Choroid plexus epithelial cell (primary cell): Measurements from ENCODE around the gene RPS6KA2.

Source experiments
- DNase-seq: peaks from one replicate; pipeline ENCODE4 v3.0.0-alpha.2; 2010; ENCODE audit warnings: low read depth
- H3K4me3 ChIP-seq: 2 replicates; pipeline ENCODE4 v1.5.1; 2011; ENCODE audit warnings: low read depth, mild to moderate bottlenecking, control low read depth, low read length, moderate library complexity
- TF ChIP-seq, protein P1 (sequence below): conservative IDR thresholded peaks from 2 replicates; pipeline ENCODE4 v1.5.1; 2011; ENCODE audit warnings: low read depth, mild to moderate bottlenecking, control low read depth, inconsistent platforms, low read length, moderate library complexity

RPS6KA2 gene

DNA sequence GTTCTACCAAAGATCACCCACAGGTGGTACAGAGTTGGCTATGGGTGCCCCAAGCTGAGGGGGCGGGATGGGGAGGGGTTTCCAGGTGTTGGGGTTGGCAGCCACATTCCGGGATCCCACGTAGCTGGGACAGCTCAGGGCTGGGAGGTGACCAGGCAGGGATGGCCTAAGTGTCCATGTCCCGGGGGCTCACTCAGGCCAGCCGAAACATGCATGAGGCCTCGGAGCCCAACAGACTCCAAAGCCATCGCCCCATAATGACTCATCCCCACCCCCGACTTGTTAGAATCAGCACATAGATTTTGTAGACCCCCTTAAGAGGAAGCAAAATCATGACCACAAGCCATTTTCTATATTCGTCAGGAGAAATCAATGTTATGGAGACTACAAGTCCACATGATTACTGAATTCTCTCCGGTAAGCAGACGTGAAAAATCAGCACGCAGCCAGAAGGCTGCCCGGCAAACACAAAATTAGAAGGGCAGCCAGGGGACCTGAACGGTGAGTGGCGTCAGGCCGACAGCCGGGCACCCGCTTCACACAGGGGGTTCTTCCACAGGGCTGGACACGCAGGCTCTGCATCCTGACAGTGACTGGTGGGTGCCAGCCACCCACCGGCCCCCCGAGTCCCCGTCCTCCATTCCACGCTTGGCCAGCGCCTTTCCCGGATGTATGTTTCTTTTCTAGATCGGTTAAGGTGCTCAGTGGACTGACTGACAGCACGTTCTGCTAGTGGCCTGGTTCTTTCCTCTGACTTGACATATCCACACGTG is 121.7 kb downstream of the RPS6KA2 start:
- H3K4me3 ChIP-seq = no peak overlapping the region
- DNase-seq = no peak
- TF ChIP-seq, protein P1, sequence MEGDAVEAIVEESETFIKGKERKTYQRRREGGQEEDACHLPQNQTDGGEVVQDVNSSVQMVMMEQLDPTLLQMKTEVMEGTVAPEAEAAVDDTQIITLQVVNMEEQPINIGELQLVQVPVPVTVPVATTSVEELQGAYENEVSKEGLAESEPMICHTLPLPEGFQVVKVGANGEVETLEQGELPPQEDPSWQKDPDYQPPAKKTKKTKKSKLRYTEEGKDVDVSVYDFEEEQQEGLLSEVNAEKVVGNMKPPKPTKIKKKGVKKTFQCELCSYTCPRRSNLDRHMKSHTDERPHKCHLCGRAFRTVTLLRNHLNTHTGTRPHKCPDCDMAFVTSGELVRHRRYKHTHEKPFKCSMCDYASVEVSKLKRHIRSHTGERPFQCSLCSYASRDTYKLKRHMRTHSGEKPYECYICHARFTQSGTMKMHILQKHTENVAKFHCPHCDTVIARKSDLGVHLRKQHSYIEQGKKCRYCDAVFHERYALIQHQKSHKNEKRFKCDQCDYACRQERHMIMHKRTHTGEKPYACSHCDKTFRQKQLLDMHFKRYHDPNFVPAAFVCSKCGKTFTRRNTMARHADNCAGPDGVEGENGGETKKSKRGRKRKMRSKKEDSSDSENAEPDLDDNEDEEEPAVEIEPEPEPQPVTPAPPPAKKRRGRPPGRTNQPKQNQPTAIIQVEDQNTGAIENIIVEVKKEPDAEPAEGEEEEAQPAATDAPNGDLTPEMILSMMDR = no peak

DNA sequence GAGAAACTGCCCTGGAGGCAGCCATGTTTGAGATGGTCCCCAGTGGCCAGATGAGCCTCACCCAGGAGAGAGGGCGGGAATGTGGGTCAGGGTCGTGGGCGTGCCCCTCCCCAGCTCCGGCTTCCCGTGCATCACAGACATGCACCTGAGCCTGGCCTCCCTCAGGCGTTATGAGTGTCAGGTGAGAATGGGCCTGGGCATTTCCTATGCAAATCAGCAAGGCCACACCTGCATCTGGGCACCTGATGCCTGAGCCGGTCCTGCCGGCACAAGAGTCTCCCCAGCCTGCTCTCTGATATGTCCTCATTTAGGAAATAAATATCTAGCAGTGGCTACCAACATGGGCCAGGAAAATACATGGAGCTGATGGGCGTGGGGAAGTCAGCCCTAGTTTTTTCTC is 123.0 kb downstream of the RPS6KA2 start:
- no peak overlapping the region for H3K4me3 ChIP-seq
- TF ChIP-seq, protein P1 = no peak
- no peak for DNase-seq

DNA sequence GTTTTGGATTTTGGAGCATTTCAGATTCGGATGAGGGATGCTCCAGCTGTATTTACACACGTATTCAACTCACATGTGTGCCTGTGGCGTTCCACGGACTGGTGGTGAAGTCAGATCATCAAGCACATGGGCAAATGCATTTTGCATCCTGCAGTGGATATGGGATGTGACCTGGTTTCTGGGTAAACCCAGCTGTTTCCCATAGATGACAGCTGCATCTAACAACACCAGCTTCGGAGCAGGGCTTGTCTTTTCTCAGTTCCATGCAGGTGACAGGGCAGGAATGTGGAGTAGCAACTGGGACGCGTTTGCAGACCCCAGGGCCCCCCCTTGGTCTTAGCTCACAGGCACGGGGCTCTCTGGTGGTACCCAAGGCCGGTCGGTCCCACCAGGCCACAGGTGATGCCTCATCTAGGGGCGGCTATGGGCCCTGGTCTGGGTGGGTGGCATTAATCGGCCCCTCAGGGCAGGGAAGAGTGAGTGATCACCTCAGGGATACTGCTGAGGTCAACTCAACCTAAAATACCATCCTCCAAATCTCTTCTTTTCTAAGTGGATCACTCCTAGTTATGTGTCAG is 123.8 kb downstream of the RPS6KA2 start:
- TF ChIP-seq, protein P1 = no peak
- H3K4me3 ChIP-seq = no peak overlapping the region
- DNase-seq = no peak

DNA sequence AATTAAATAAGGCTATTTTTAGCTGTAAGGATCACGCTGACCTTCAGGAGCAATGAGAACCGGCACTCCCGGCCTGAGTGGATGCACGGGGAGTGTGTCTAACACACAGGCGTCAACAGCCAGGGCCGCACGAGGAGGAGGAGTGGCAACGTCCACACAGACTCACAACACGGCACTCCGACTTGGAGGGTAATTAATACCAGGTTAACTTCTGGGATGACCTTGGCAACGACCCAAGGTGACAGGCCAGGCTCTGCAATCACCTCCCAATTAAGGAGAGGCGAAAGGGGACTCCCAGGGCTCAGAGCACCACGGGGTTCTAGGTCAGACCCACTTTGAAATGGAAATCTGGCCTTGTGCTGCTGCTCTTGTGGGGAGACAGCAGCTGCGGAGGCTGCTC is 124.6 kb downstream of the RPS6KA2 start:
- DNase-seq = no peak
- TF ChIP-seq, protein P1 = no peak
- H3K4me3 ChIP-seq = no peak overlapping the region

DNA sequence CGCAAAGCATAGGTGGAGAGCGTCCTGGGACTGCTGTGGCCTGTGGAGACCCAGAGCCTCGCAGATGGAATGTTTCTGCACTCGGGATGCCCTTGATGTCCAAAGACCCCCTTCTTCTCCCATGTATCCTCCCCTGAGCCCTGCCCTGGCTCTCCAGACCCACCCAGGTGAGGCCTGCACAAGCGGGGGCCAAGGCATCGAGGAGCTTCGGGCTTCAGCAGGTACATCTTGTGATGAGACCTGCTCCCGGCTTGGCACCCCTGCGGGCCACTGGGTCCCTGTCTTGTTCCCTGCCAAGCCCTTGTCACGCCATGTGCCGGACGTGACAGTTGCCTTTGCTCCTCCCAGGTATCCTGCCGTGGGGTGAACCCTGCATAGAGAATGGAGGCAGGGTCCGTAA is 125.8 kb downstream of the RPS6KA2 start:
- H3K4me3 ChIP-seq = no peak overlapping the region
- TF ChIP-seq, protein P1 = no peak
- no peak for DNase-seq

DNA sequence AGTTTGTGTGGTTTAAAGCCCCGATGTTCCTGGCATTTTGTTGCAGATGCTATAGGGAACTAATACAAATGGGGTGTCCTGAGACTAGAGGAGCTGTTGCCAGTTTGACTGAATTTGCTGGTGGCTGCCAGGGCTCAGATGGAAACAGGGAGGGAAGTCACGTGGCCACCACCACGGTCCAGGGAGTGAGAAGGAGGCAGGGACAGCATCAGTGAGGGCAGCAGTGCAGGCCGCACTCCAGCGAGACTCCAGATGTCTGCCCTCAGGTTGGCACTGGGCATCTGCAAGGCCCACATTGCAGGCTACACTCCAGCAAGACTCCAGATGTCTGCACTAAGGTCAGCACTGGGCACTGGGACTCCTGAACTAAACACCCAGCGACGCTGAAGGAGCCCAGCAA is 126.8 kb downstream of the RPS6KA2 start:
- H3K4me3 ChIP-seq = no peak overlapping the region
- TF ChIP-seq, protein P1 = no peak
- DNase-seq = no peak
